ENCODE data around the gene DGKH.

The DGKH gene

GRCh38 chr13:42146359-42146758 is 97.9 kb downstream of the DGKH start:
- Histone ChIP-seq H3K36me3 (no peaks in the 10 kb centered on the region), H3K4me3 (no peak overlapping the region), H3K4me1 (no peaks in the 10 kb centered on the region), H3K27me3 (no peaks in the 10 kb centered on the region), H3K9me3 (no peaks in the 10 kb centered on the region), H3K27ac (no peak overlapping the region)
- intact Hi-C loops (cut with DNase I; ENCODE audit: low total_unique reads): no loop called here
- DNase-seq: no peak
- no peak for TF ChIP-seq CTCF (IDR thresholded peaks at IDR 0.05)

- no peaks in the 10 kb centered on the region for H3K27me3 ChIP-seq
- H3K4me3 ChIP-seq: no peak overlapping the region
- no peaks in the 10 kb centered on the region for H3K4me1 ChIP-seq
- DNase-seq: no peak
- TF ChIP-seq CTCF (IDR thresholded peaks at IDR 0.05): no peak
- H3K9me3 ChIP-seq: no peaks in the 10 kb centered on the region
- intact Hi-C loops (cut with DNase I; ENCODE audit: low total_unique reads): no loop called here
- no peak overlapping the region for H3K27ac ChIP-seq
- no peaks in the 10 kb centered on the region for H3K36me3 ChIP-seq
Observed at GRCh38 chr13:42148538-42148937, 100.1 kb downstream of the DGKH start.

- Histone ChIP-seq H3K4me1 (no peaks in the 10 kb centered on the region), H3K36me3 (no peaks in the 10 kb centered on the region), H3K4me3 (no peak overlapping the region), H3K27me3 (no peaks in the 10 kb centered on the region), H3K9me3 (no peaks in the 10 kb centered on the region), H3K27ac (no peak overlapping the region)
- intact Hi-C loops (cut with DNase I; ENCODE audit: low total_unique reads): no loop called here
- no peak for TF ChIP-seq CTCF (IDR thresholded peaks at IDR 0.05)
- DNase-seq: no peak
Observed at GRCh38 chr13:42149136-42149535, 100.7 kb downstream of the DGKH start.

- no peak for DNase-seq
- Histone ChIP-seq H3K4me3 (no peak overlapping the region), H3K4me1 (no peaks in the 10 kb centered on the region), H3K36me3 (peaks cover 0 to 14% (median 13%) of the 10 kb centered on the region in 3 donors), H3K27me3 (no peaks in the 10 kb centered on the region), H3K27ac (no peak overlapping the region), H3K9me3 (no peaks in the 10 kb centered on the region)
- intact Hi-C loops (cut with DNase I; ENCODE audit: low total_unique reads): no loop called here
- TF ChIP-seq CTCF (IDR thresholded peaks at IDR 0.05): no peak
Observed at GRCh38 chr13:42151781-42152180, 103.3 kb downstream of the DGKH start.

GRCh38 chr13:42152495-42152894 is 104.0 kb downstream of the DGKH start:
- H3K27ac ChIP-seq: no peak overlapping the region
- intact Hi-C loops (cut with DNase I; ENCODE audit: low total_unique reads): no loop called here
- H3K4me3 ChIP-seq: no peak overlapping the region
- TF ChIP-seq CTCF (IDR thresholded peaks at IDR 0.05): no peak
- peaks cover 3 to 15% (median 14%) of the 10 kb centered on the region in 3 donors for H3K36me3 ChIP-seq
- H3K27me3 ChIP-seq: no peaks in the 10 kb centered on the region
- H3K9me3 ChIP-seq: no peaks in the 10 kb centered on the region
- DNase-seq: no peak
- H3K4me1 ChIP-seq: no peaks in the 10 kb centered on the region

Data from tibial artery (tissue), 4 donors.